HL-60 (cell line): Measurements from ENCODE around the gene APOBEC3H.
A peak's percentile ranks its signal among the peaks of the same experiment; 100 is the strongest.
"Not testable (repeated sequence)": the region's sequence is repeated elsewhere in the genome, so short reads cannot be mapped to it uniquely, and the experiment has no call there.

Experiments
- DNase-seq, 2 experiments: peaks; one replicate each; pipeline ENCODE4 v3.0.0-alpha.2; 2010 to 2020; ENCODE audit warnings: low read depth in 1 of 2, low spot score in 1 of 2
- H3K27ac ChIP-seq: fragments of 250-450 bp; sonication (Bioruptor Pico); replicated peaks from 2 replicates; pipeline ENCODE4 v1.5.1; 2020; ENCODE audit warnings: mild to moderate bottlenecking, moderate library complexity
- H3K27me3 ChIP-seq: fragments of 250-450 bp; sonication (Bioruptor Pico); 2 replicates; pipeline ENCODE4 v1.5.1; 2021; ENCODE audit warnings: mild to moderate bottlenecking, moderate library complexity; ENCODE audit not compliant: insufficient read depth, poor library complexity, severe bottlenecking
- H3K4me3 ChIP-seq: replicated peaks from 2 replicates; pipeline ENCODE4 v1.5.1; 2011; ENCODE audit warnings: mild to moderate bottlenecking, control low read depth, low read length; ENCODE audit not compliant: insufficient read depth
- GABPA ChIP-seq: IDR thresholded peaks from 2 replicates; pipeline ENCODE4 v1.6.1; 2012; ENCODE audit warnings: low read depth
- POLR2AphosphoS5 ChIP-seq: IDR thresholded peaks from 2 replicates; pipeline ENCODE4 v1.6.1; 2012; ENCODE audit warnings: low read depth
- SPI1 ChIP-seq: IDR thresholded peaks from 2 replicates; pipeline ENCODE4 v1.6.1; 2012; ENCODE audit warnings: low read depth, mild to moderate bottlenecking, borderline replicate concordance
- long read RNA-seq: library from polyadenylated mRNA; unstranded; transcript quantifications from one replicate; pipeline ENCODE4 v2.0.0, GENCODE V29; 2020
- TF ChIP-seq, protein P1 (sequence below): IDR thresholded peaks from one replicate; pipeline ENCODE4 v1.5.1; 2011; ENCODE audit warnings: low read length, control low read depth, inconsistent platforms; ENCODE audit not compliant: insufficient read depth
- TF ChIP-seq, protein P2 (sequence below): IDR thresholded peaks from 2 replicates; pipeline ENCODE4 v1.6.1; 2012; ENCODE audit warnings: low read depth; ENCODE audit not compliant: insufficient replicate concordance

Gene APOBEC3H
- long read RNA-seq: 0 reads

DNA sequence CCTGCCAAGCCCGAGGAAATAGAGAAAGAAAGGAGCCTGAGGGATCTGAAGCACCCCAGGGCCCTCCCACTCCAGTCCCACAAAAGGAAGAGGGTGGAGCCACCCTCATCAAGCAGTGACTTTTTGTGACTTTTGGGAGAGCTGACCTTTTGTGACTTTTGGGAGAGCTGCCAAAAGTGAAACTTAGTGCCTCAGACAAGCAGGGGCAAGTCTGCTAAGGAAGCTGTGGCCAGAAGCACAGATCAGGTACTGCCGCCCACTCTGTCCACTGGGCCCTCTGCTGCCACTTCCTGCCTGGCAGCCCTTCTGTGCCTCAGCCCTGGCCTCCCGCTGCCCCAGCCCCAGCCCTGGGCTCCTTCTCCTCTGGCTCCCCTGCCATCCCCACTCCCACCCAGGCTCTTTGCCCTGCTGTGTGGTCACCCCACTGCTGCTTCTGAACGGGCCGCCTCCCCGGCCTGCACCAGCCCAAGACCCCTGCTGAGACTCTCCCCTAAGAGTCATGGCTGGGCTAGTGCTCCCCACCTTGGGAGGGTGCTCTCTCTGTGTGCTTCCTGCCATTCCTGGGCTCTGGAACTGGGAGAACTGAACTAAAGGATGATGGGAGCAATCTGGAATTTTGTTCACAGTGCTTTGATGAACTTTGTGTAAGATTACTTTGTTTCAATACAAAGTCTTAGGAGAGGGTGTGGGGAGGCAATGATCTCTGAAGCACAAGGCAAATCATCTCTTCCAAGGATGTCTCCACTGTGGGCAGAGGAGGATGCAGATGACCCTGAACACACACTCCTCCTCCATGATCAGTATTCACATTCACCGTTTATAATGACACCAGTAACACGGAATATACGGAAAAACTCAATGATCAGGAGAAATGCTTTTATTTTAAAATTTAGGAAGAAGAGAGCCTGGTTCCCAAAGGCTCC is at the start of gene APOBEC3H:
TSS of gene APOBEC3H (plus strand) at position 147 of the 923 bp plus-strand sequence. CDS start 3,035 bp downstream, outside the sequence.
- H3K27me3 ChIP-seq: peaks cover 4% of the 10 kb centered on the region
- TF ChIP-seq, protein P1, sequence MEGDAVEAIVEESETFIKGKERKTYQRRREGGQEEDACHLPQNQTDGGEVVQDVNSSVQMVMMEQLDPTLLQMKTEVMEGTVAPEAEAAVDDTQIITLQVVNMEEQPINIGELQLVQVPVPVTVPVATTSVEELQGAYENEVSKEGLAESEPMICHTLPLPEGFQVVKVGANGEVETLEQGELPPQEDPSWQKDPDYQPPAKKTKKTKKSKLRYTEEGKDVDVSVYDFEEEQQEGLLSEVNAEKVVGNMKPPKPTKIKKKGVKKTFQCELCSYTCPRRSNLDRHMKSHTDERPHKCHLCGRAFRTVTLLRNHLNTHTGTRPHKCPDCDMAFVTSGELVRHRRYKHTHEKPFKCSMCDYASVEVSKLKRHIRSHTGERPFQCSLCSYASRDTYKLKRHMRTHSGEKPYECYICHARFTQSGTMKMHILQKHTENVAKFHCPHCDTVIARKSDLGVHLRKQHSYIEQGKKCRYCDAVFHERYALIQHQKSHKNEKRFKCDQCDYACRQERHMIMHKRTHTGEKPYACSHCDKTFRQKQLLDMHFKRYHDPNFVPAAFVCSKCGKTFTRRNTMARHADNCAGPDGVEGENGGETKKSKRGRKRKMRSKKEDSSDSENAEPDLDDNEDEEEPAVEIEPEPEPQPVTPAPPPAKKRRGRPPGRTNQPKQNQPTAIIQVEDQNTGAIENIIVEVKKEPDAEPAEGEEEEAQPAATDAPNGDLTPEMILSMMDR: no peak
- TF ChIP-seq POLR2AphosphoS5 (no peak), GABPA (no peak), SPI1 (no peak)
- TF ChIP-seq, protein P2, sequence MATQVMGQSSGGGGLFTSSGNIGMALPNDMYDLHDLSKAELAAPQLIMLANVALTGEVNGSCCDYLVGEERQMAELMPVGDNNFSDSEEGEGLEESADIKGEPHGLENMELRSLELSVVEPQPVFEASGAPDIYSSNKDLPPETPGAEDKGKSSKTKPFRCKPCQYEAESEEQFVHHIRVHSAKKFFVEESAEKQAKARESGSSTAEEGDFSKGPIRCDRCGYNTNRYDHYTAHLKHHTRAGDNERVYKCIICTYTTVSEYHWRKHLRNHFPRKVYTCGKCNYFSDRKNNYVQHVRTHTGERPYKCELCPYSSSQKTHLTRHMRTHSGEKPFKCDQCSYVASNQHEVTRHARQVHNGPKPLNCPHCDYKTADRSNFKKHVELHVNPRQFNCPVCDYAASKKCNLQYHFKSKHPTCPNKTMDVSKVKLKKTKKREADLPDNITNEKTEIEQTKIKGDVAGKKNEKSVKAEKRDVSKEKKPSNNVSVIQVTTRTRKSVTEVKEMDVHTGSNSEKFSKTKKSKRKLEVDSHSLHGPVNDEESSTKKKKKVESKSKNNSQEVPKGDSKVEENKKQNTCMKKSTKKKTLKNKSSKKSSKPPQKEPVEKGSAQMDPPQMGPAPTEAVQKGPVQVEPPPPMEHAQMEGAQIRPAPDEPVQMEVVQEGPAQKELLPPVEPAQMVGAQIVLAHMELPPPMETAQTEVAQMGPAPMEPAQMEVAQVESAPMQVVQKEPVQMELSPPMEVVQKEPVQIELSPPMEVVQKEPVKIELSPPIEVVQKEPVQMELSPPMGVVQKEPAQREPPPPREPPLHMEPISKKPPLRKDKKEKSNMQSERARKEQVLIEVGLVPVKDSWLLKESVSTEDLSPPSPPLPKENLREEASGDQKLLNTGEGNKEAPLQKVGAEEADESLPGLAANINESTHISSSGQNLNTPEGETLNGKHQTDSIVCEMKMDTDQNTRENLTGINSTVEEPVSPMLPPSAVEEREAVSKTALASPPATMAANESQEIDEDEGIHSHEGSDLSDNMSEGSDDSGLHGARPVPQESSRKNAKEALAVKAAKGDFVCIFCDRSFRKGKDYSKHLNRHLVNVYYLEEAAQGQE: no peak
- no peak within 1 kb of the TSS for H3K4me3 ChIP-seq
- no peak for DNase-seq
- no peak within 1 kb of the TSS for H3K27ac ChIP-seq

DNA sequence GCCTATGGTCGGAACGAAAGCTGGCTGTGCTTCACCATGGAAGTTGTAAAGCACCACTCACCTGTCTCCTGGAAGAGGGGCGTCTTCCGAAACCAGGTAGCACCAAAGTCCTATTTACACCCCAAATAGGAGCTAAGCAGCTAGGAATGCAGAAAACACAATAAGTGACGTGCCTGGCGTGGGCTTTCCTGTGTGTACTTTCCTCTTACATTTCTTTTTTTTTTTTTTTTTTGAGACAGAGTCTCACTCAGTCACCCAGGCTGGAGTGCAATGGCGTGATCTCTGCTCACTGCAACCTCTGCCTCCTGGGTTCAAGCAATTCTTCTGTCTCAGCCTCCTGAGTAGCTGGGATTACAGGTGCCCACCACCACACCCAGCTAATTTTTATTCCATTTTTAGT is 47.6 kb upstream of the APOBEC3H start:
- H3K4me3 ChIP-seq, DNase-seq, H3K27ac ChIP-seq, H3K27me3 ChIP-seq: not testable (repeated sequence)

DNA sequence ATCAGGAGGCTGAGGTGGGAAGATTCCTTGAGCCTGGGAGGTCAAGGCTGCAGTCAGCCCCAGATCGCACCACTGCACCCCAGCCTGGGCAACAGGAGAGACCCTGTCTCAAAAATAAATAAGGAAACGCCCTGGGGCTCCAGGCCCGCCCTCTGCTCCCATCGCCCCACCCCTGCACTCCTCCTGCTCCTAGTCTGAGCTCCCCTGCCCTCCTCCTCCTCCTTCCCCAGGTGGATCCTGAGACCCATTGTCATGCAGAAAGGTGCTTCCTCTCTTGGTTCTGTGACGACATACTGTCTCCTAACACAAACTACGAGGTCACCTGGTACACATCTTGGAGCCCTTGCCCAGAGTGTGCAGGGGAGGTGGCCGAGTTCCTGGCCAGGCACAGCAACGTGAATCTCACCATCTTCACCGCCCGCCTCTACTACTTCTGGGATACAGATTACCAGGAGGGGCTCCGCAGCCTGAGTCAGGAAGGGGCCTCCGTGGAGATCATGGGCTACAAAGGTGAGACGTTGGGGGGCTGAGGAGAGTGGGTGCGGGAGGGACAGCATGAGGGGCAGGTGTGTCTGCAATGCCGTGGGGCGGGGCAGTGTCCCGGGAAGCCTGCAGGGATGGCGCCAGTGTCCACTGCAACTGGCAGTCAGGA is 45.1 kb upstream of the APOBEC3H start:
- H3K27me3 ChIP-seq, H3K27ac ChIP-seq, DNase-seq, H3K4me3 ChIP-seq: not testable (repeated sequence)

DNA sequence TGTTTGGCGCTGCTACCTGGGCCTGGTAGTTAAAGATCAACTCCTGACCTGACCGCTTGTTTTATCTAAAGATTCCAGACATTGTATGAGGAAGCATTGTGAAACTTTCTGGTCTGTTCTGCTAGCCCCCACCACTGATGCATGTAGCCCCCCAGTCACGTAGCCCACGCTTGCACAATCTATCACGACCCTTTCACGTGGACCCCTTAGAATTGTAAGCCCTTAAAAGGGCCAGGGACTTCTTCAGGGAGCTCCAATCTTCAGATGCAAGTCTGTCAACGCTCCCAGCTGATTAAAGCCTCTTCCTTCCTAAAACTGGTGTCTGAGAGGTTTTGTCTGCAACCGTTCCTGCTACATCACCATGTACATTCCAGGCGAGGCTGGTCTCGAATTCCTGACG is 41.4 kb upstream of the APOBEC3H start:
- TF ChIP-seq GABPA: no peak
- no peak for TF ChIP-seq POLR2AphosphoS5
- TF ChIP-seq, protein P1: no peak
- TF ChIP-seq, protein P2: no peak
- no peak for TF ChIP-seq SPI1
- Histone ChIP-seq H3K27me3 (no peaks in the 10 kb centered on the region), H3K27ac (no peak overlapping the region), H3K4me3 (no peak overlapping the region)
- DNase-seq: no peak

DNA sequence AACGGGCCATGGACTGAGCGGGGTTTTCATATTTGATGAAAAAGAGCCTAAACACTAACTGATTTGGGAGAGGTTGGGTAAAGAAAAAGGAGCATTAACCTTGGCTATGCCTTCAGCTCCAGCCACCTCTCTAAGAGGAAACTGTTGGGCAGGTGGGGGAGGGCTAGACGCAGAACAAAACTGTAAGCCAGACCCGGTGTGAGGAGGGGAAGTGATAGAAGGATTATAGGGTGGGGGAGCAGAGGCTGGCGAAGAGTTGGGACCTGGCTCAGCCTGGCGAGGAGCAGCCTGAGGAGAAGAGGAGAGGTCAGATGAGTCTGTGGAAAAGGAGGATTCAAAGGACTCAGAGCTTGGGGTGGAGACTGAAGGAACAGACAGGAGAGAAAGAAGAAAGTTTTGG is 35.8 kb upstream of the APOBEC3H start:
- DNase-seq: peak in 1 of 2 experiments; percentile 18
- not testable (repeated sequence) for H3K27ac ChIP-seq, H3K4me3 ChIP-seq, H3K27me3 ChIP-seq

DNA sequence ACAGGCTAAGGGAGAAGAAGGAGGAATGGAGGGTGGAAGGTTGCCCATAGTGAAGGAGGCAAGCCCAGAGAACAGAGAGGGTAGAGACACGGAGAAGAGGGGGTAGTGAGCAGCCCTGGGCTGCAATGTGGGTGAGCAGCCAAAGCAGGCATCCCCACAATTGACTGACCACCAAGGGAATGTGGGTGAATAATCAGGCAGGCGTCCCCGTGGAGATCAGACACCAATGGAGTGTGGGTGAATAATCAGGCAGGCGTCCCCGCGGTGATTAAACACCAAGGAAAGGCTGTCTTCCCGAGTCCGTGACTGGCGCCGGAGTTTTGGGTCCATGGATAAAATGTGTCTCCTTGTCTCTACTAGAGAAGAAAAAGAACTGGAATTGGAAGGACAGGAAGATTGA is 35.1 kb upstream of the APOBEC3H start:
- H3K27ac ChIP-seq, DNase-seq, H3K4me3 ChIP-seq, H3K27me3 ChIP-seq: not testable (repeated sequence)

DNA sequence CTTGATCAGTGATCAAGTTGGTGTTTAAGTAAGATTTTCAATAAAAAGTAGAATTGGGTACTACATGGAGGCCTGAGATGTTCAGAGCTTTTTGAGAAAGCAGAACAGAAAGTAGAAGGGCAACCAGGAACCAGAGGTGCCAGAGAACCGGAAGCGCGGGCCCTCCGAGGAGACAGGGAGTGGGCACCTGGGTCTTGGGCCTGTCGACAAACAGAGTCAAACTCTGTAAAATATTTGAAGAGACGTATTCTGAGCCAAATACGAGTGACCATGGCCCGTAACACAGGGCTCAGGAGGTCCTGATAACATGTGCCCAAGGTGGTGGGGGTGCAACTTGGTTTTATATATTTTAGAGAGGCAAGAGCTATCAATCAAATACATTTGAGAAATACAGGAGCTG is 33.1 kb upstream of the APOBEC3H start:
- not testable (repeated sequence) for H3K27me3 ChIP-seq, DNase-seq, H3K27ac ChIP-seq, H3K4me3 ChIP-seq

DNA sequence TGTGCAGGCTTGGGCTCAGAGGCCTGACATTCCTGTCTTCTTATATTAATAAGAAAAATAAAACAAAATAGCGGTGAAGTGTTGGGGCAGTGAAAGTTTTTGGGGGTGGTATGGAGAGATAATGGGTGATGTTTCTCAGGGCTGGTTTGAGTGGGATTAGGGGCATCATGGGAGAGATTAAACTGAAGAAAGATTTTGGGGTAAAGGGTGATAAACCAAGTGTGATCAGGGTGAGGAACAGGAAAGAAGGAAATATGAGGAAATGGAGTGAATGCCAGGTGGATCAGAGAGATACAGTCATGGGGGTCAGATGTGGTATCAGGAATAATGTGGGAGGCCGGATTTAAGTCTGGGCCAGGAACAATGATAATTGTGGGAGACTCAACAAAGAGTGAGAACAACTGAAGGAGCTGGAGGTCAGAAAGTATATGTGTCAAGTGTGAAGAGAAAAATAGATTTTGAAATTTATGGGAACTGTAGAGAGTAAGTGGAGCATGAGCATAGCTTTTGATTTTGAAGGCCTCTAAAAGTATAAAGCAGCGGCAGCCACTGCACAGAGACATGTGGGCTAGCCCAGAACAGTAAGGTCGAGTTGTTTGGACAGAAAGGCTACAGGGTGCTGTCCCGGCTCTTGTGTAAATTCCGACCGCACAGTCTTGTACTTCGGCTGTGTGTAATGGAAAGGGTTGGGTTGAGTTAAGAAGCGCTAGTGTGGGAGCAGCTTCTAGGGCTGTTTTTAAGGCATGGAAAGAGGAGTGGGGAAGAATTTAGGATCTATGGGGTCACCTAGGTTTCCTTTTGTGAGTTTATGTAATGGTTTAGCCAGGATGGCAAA is 30.4 kb upstream of the APOBEC3H start:
- H3K27me3 ChIP-seq, H3K4me3 ChIP-seq, DNase-seq, H3K27ac ChIP-seq: not testable (repeated sequence)
